Measurements from ENCODE around the gene BCLAF1.

Gene BCLAF1

GRCh38 chr6:136303516-136303915 is 13.9 kb upstream of the BCLAF1 start:
- Histone ChIP-seq H3K4me1 (ENCODE audit: insufficient read depth, low read length, severe bottlenecking) (no peaks in the 10 kb centered on the region), H3K27me3 (ENCODE audit: insufficient read depth, low read length) (no peaks in the 10 kb centered on the region), H3K79me2 (ENCODE audit: insufficient read depth, low read length) (no peaks in the 10 kb centered on the region), H3K9ac (ENCODE audit: low read length) (no peak overlapping the region), H3F3A (ENCODE audit: insufficient read depth, low read length) (no peaks in the 10 kb centered on the region), H3K9me2 (ENCODE audit: low read depth, low read length) (no peaks in the 10 kb centered on the region), H3K4me3 (ENCODE audit: low read depth, low read length, poor library complexity, severe bottlenecking) (no peak overlapping the region), H3K27ac (ENCODE audit: low read depth, low read length, poor library complexity, severe bottlenecking) (no peak overlapping the region), H2AFZ (ENCODE audit: low read length) (no peak overlapping the region), H4K20me1 (ENCODE audit: insufficient read depth, low read length) (no peaks in the 10 kb centered on the region), H3K36me3 (ENCODE audit: insufficient read depth, low read length) (no peaks in the 10 kb centered on the region), H3K4me2 (ENCODE audit: low read length) (no peak overlapping the region), H3K9me3 (ENCODE audit: low read length) (peaks cover 6% of the 10 kb centered on the region; the same call in 1 of the 2 replicates)
- TF ChIP-seq EZH2 (IDR thresholded peaks at IDR 0.05; ENCODE audit: borderline replicate concordance, low read length), result no peak

DNA sequence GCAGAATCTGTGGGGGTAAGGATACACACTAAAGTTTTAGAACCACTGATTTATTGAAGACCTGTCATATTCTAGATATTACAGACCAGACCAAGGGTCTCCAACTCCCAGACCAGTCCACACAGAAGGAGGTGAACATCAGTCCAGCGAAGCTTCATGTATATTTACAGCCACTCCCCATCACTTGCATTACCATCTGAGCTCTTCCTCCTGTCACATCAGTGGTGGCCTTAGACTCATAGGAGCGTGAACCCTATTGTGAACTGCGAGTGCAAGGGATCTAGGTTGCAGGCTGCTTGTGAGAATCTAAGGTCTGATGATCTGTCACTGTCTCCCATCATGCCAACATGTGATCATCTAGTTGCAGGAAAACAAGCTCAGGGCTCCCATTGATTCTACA is 5.0 kb upstream of the BCLAF1 start:
- Histone ChIP-seq H4K20me1 (ENCODE audit: insufficient read depth, low read length) (no peaks in the 10 kb centered on the region), H3K27ac (ENCODE audit: low read depth, low read length, poor library complexity, severe bottlenecking) (no peak overlapping the region), H3K4me2 (ENCODE audit: low read length) (no peak overlapping the region), H3F3A (ENCODE audit: insufficient read depth, low read length) (no peaks in the 10 kb centered on the region), H3K27me3 (ENCODE audit: insufficient read depth, low read length) (no peaks in the 10 kb centered on the region), H3K9me2 (ENCODE audit: low read depth, low read length) (no peaks in the 10 kb centered on the region), H3K4me1 (ENCODE audit: insufficient read depth, low read length, severe bottlenecking) (peaks cover 14% of the 10 kb centered on the region), H3K4me3 (ENCODE audit: low read depth, low read length, poor library complexity, severe bottlenecking) (no peak overlapping the region), H3K79me2 (ENCODE audit: insufficient read depth, low read length) (no peaks in the 10 kb centered on the region), H3K36me3 (ENCODE audit: insufficient read depth, low read length) (no peaks in the 10 kb centered on the region), H2AFZ (ENCODE audit: low read length) (no peak overlapping the region), H3K9ac (ENCODE audit: low read length) (no peak overlapping the region), H3K9me3 (ENCODE audit: low read length) (no peaks in the 10 kb centered on the region)
- TF ChIP-seq EZH2 (IDR thresholded peaks at IDR 0.05; ENCODE audit: borderline replicate concordance, low read length), result no peak
- TF ChIP-seq, protein P1, sequence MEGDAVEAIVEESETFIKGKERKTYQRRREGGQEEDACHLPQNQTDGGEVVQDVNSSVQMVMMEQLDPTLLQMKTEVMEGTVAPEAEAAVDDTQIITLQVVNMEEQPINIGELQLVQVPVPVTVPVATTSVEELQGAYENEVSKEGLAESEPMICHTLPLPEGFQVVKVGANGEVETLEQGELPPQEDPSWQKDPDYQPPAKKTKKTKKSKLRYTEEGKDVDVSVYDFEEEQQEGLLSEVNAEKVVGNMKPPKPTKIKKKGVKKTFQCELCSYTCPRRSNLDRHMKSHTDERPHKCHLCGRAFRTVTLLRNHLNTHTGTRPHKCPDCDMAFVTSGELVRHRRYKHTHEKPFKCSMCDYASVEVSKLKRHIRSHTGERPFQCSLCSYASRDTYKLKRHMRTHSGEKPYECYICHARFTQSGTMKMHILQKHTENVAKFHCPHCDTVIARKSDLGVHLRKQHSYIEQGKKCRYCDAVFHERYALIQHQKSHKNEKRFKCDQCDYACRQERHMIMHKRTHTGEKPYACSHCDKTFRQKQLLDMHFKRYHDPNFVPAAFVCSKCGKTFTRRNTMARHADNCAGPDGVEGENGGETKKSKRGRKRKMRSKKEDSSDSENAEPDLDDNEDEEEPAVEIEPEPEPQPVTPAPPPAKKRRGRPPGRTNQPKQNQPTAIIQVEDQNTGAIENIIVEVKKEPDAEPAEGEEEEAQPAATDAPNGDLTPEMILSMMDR (IDR thresholded peaks at IDR 0.05; ENCODE audit: low read length), result no peak

GRCh38 chr6:136290410-136291010 is 864 bp upstream of the BCLAF1 start:
- H3K9me3 ChIP-seq (ENCODE audit: low read length), result no peaks in the 10 kb centered on the region
- no peaks in the 10 kb centered on the region for H3K27me3 ChIP-seq (ENCODE audit: insufficient read depth, low read length)
- 0 out of 2 replicates have a peak, but pooled peaks cover 2% of the 10 kb centered on the region for H4K20me1 ChIP-seq (ENCODE audit: insufficient read depth, low read length)
- peaks cover 36% of the 10 kb centered on the region for H3K79me2 ChIP-seq (ENCODE audit: insufficient read depth, low read length)
- peak overlapping the region; percentile 37 for H2AFZ ChIP-seq (ENCODE audit: low read length)
- peaks cover 45% of the 10 kb centered on the region for H3K4me1 ChIP-seq (ENCODE audit: insufficient read depth, low read length, severe bottlenecking)
- peak overlapping the region; percentile 89 for H3K4me3 ChIP-seq (ENCODE audit: low read depth, low read length, poor library complexity, severe bottlenecking)
- peaks cover 28% of the 10 kb centered on the region for H3K36me3 ChIP-seq (ENCODE audit: insufficient read depth, low read length)
- no peaks in the 10 kb centered on the region for H3F3A ChIP-seq (ENCODE audit: insufficient read depth, low read length)
- TF ChIP-seq EZH2 (IDR thresholded peaks at IDR 0.05; ENCODE audit: borderline replicate concordance, low read length), result no peak
- TF ChIP-seq, protein P1 (IDR thresholded peaks at IDR 0.05; ENCODE audit: low read length), result 0 out of 2 replicates have a peak, but pooled peaks have one; percentile 5
- H3K27ac ChIP-seq (ENCODE audit: low read depth, low read length, poor library complexity, severe bottlenecking), result peak overlapping the region; percentile 97
- H3K9ac ChIP-seq (ENCODE audit: low read length), result peak overlapping the region; percentile 92
- H3K9me2 ChIP-seq (ENCODE audit: low read depth, low read length), result no peaks in the 10 kb centered on the region
- peak overlapping the region; percentile 82 for H3K4me2 ChIP-seq (ENCODE audit: low read length)

DNA sequence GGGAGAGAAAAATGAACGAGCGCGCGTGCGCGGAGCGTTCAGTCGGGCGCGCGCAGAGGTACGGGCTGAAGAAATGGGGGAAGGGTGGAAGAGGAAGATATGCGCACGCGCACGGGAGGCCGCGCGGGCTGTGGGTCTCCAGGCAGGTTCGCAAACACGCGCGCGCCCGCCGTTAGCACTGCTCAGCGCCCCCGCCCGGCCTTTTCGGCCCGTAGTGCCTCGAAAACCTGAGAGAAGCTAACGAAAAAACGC is 393 bp downstream of the BCLAF1 start:
- Histone ChIP-seq H3K27me3 (ENCODE audit: insufficient read depth, low read length) (no peaks in the 10 kb centered on the region), H3K4me3 (ENCODE audit: low read depth, low read length, poor library complexity, severe bottlenecking) (peak overlapping the region; percentile 89), H3K9ac (ENCODE audit: low read length) (peak overlapping the region; percentile 99), H3F3A (ENCODE audit: insufficient read depth, low read length) (no peaks in the 10 kb centered on the region), H2AFZ (ENCODE audit: low read length) (no peak overlapping the region), H4K20me1 (ENCODE audit: insufficient read depth, low read length) (peaks cover 6% of the 10 kb centered on the region), H3K9me2 (ENCODE audit: low read depth, low read length) (no peaks in the 10 kb centered on the region), H3K4me2 (ENCODE audit: low read length) (peak overlapping the region; percentile 85), H3K36me3 (ENCODE audit: insufficient read depth, low read length) (peaks cover 38% of the 10 kb centered on the region), H3K9me3 (ENCODE audit: low read length) (no peaks in the 10 kb centered on the region), H3K79me2 (ENCODE audit: insufficient read depth, low read length) (peaks cover 48% of the 10 kb centered on the region), H3K4me1 (ENCODE audit: insufficient read depth, low read length, severe bottlenecking) (peaks cover 57% of the 10 kb centered on the region), H3K27ac (ENCODE audit: low read depth, low read length, poor library complexity, severe bottlenecking) (peak overlapping the region; percentile 97)
- no peak for TF ChIP-seq EZH2 (IDR thresholded peaks at IDR 0.05; ENCODE audit: borderline replicate concordance, low read length)
- TF ChIP-seq, protein P1 (IDR thresholded peaks at IDR 0.05; ENCODE audit: low read length), result no peak
